ENCODE measurements around the gene DSC1. TPM values are rescaled to one million over a fixed set of nuclear protein-coding genes. Genes with fewer than 3 reads are reported as not detected.

DSC1 gene
- polyA plus RNA-seq, 1 donor (not counting 4 experiments of a cell fraction or from before 2014, with no cell fraction given): 11.2 TPM

DNA sequence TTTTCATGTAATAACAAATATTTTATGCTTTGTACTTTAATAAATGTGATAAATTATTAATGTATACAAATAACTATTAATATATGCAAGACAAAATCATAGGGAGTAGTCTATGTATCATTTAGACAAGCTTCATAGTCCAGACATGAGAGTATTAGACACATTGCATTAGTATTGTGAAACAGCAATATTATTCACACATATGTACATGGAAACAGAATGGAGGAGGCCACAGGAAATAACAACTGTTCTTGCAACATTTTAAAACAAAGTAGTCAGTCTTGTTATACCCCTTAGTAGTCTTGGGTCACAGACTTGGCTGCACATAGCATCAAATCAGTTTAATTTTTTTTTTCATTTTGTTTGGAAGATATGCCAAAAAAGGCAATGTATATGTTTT is 15.8 kb downstream of the DSC1 start:
- H3K4me2 ChIP-seq (ENCODE audit: control insufficient read depth, extremely low read depth, insufficient read depth, low read depth, low read length): no peak overlapping the region
- no peak overlapping the region for H3K9ac ChIP-seq (ENCODE audit: control insufficient read depth, extremely low read depth, insufficient read depth, low read length)
- H4K20me1 ChIP-seq (ENCODE audit: control insufficient read depth, extremely low read depth, insufficient read depth, low read length): no peaks in the 10 kb centered on the region
- no peaks in the 10 kb centered on the region for H3K9me3 ChIP-seq (ENCODE audit: control insufficient read depth, low read depth, low read length)
- no peaks in the 10 kb centered on the region for H3K4me1 ChIP-seq (ENCODE audit: control insufficient read depth, extremely low read depth, insufficient read depth, low read length)
- no peaks in the 10 kb centered on the region for H3K79me2 ChIP-seq (ENCODE audit: control insufficient read depth, insufficient read depth, low read length)
- H3K36me3 ChIP-seq (ENCODE audit: control insufficient read depth in 2 of 2, extremely low read depth in 1 of 2, insufficient read depth in 2 of 2, low read length in 2 of 2): no peaks in the 10 kb centered on the region
- no peak overlapping the region for H3K27ac ChIP-seq (ENCODE audit: control insufficient read depth, insufficient read depth, low read length)
- H3K4me3 ChIP-seq (ENCODE audit: control insufficient read depth in 2 of 3, extremely low read depth in 1 of 3, insufficient read depth in 2 of 3, low read depth in 1 of 3, low read length in 3 of 3): no peak overlapping the region
- TF ChIP-seq EZH2 (IDR thresholded peaks at IDR 0.05; ENCODE audit: low read length): no peak
- TF ChIP-seq, protein P1, sequence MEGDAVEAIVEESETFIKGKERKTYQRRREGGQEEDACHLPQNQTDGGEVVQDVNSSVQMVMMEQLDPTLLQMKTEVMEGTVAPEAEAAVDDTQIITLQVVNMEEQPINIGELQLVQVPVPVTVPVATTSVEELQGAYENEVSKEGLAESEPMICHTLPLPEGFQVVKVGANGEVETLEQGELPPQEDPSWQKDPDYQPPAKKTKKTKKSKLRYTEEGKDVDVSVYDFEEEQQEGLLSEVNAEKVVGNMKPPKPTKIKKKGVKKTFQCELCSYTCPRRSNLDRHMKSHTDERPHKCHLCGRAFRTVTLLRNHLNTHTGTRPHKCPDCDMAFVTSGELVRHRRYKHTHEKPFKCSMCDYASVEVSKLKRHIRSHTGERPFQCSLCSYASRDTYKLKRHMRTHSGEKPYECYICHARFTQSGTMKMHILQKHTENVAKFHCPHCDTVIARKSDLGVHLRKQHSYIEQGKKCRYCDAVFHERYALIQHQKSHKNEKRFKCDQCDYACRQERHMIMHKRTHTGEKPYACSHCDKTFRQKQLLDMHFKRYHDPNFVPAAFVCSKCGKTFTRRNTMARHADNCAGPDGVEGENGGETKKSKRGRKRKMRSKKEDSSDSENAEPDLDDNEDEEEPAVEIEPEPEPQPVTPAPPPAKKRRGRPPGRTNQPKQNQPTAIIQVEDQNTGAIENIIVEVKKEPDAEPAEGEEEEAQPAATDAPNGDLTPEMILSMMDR (optimal IDR thresholded peaks at IDR 0.05 in 1 of 3, IDR thresholded peaks at IDR 0.05 in 1 of 3, conservative IDR thresholded peaks at IDR 0.05 in 1 of 3; ENCODE audit: extremely low read depth in 1 of 3, insufficient read depth in 2 of 3, low read length in 3 of 3): no peak
- DNase-seq (ENCODE audit: low read depth, low spot score): no peak
- no peak overlapping the region for H2AFZ ChIP-seq (ENCODE audit: control insufficient read depth, low read length)
- H3K27me3 ChIP-seq (ENCODE audit: control insufficient read depth, extremely low read depth, insufficient read depth, low read length): no peaks in the 10 kb centered on the region
- FAIRE-seq: no peak
- no peaks in the 10 kb centered on the region for H3K9me1 ChIP-seq (ENCODE audit: control insufficient read depth, extremely low read depth, insufficient read depth, low read length)
- dilution Hi-C loops (cut with MboI; ENCODE audit: extremely low pct_ligation_motif_present, low sequenced_read_pairs): no loop called here

GRCh38 chr18:31143025-31143424 is 19.6 kb downstream of the DSC1 start:
- H3K9ac ChIP-seq (ENCODE audit: control insufficient read depth, extremely low read depth, insufficient read depth, low read length): no peak overlapping the region
- DNase-seq (ENCODE audit: low read depth, low spot score) (no peak), FAIRE-seq (no peak)
- H3K79me2 ChIP-seq (ENCODE audit: control insufficient read depth, insufficient read depth, low read length): no peaks in the 10 kb centered on the region
- no peaks in the 10 kb centered on the region for H3K4me1 ChIP-seq (ENCODE audit: control insufficient read depth, extremely low read depth, insufficient read depth, low read length)
- H3K9me3 ChIP-seq (ENCODE audit: control insufficient read depth, low read depth, low read length): no peaks in the 10 kb centered on the region
- H3K4me2 ChIP-seq (ENCODE audit: control insufficient read depth, extremely low read depth, insufficient read depth, low read depth, low read length): no peak overlapping the region
- no peaks in the 10 kb centered on the region for H3K9me1 ChIP-seq (ENCODE audit: control insufficient read depth, extremely low read depth, insufficient read depth, low read length)
- TF ChIP-seq EZH2 (IDR thresholded peaks at IDR 0.05; ENCODE audit: low read length): no peak
- TF ChIP-seq, protein P1 (optimal IDR thresholded peaks at IDR 0.05 in 1 of 3, IDR thresholded peaks at IDR 0.05 in 1 of 3, conservative IDR thresholded peaks at IDR 0.05 in 1 of 3; ENCODE audit: extremely low read depth in 1 of 3, insufficient read depth in 2 of 3, low read length in 3 of 3): no peak
- dilution Hi-C loops (cut with MboI; ENCODE audit: extremely low pct_ligation_motif_present, low sequenced_read_pairs): no loop called here
- H2AFZ ChIP-seq (ENCODE audit: control insufficient read depth, low read length): no peak overlapping the region
- H3K27me3 ChIP-seq (ENCODE audit: control insufficient read depth, extremely low read depth, insufficient read depth, low read length): no peaks in the 10 kb centered on the region
- no peak overlapping the region for H3K4me3 ChIP-seq (ENCODE audit: control insufficient read depth in 2 of 3, extremely low read depth in 1 of 3, insufficient read depth in 2 of 3, low read depth in 1 of 3, low read length in 3 of 3)
- H3K36me3 ChIP-seq (ENCODE audit: control insufficient read depth in 2 of 2, extremely low read depth in 1 of 2, insufficient read depth in 2 of 2, low read length in 2 of 2): no peaks in the 10 kb centered on the region
- no peaks in the 10 kb centered on the region for H4K20me1 ChIP-seq (ENCODE audit: control insufficient read depth, extremely low read depth, insufficient read depth, low read length)
- H3K27ac ChIP-seq (ENCODE audit: control insufficient read depth, insufficient read depth, low read length): no peak overlapping the region
